SK-N-MC (cell line): ENCODE measurements around the gene GCFC2.

Source experiments
- EZH2 ChIP-seq: fragments of 200-600 bp; sonication (generic); IDR thresholded peaks from one replicate; pipeline ENCODE4 v1.6.1; 2017; ENCODE audit warnings: antibody characterized with exemption
- FOXP2 ChIP-seq: optimal IDR thresholded peaks from 2 replicates; pipeline ENCODE3; 2011; ENCODE audit warnings: mild to moderate bottlenecking, moderate library complexity; ENCODE audit not compliant: insufficient read depth; ENCODE audit errors: extremely low read length, control extremely low read depth
- POLR2AphosphoS5 ChIP-seq: IDR thresholded peaks from 2 replicates; pipeline ENCODE4 v1.6.1; 2012; ENCODE audit warnings: mild to moderate bottlenecking, low read depth, low read length, borderline replicate concordance

DNA sequence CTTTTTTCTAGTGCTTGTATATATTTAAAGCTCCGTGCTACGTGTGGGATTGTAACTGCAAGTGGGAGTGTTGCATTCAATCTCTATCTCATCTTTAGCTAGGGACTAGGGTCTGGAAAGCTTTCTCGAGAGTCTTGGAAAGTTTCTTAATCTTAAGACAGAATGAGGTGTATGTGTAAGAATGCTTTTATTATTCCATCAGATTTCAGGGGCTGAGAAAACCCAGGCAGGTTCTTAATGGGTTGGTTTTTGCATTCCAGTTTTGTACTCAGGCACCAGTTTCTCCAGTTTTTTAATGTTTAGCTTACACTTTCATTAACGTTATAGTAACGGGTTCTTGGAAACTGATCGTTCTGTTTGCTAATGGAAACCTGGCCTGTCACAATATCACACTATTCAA, 43.8 kb downstream of the GCFC2 start:
- no peak for TF ChIP-seq POLR2AphosphoS5
- no peak for TF ChIP-seq EZH2
- no peak for TF ChIP-seq FOXP2
